NCI-H82 treated with DMSO at 0.1 percent for 48 hours (cell line): ENCODE results near the gene HOXD13.
A peak's percentile ranks its signal among the peaks of the same experiment; 100 is the strongest.

Experiments
- DNase-seq: peaks from one replicate; lab custom pipeline; 2025; ENCODE audit not compliant: unreplicated experiment; lab: John Stamatoyannopoulos, UW

HOXD13 gene

GRCh38 chr2:176080540-176081375 lies 11.8 kb upstream of the HOXD13 start:
- DNase-seq = no peak

- no peak for DNase-seq
Measured at GRCh38 chr2:176081376-176081836, 11.1 kb upstream of the HOXD13 start.

GRCh38 chr2:176081837-176082524 lies 10.5 kb upstream of the HOXD13 start:
- no peak for DNase-seq

GRCh38 chr2:176082525-176082823 lies 10.0 kb upstream of the HOXD13 start:
- no peak for DNase-seq

- DNase-seq = no peak
Measured at GRCh38 chr2:176082824-176083751, 9.4 kb upstream of the HOXD13 start.

GRCh38 chr2:176083796-176084261 lies 8.7 kb upstream of the HOXD13 start, which contains the start of gene EVX2:
EVX2 (minus strand) TSS chr2:176083962; CDS start chr2:176083776, 186 bp downstream.
- no peak for DNase-seq

- no peak for DNase-seq
Measured at GRCh38 chr2:176084611-176085119, 7.9 kb upstream of the HOXD13 start.

GRCh38 chr2:176085120-176085788 lies 7.3 kb upstream of the HOXD13 start:
- no peak for DNase-seq

- DNase-seq = peak; percentile 28
Measured at GRCh38 chr2:176085861-176086771, 6.4 kb upstream of the HOXD13 start.

- DNase-seq = no peak
Measured at GRCh38 chr2:176087330-176088047, 5.0 kb upstream of the HOXD13 start.

GRCh38 chr2:176088048-176088936 lies 4.2 kb upstream of the HOXD13 start:
- DNase-seq = peak; percentile 44

GRCh38 chr2:176088937-176089842 lies 3.3 kb upstream of the HOXD13 start:
- DNase-seq = no peak

- no peak for DNase-seq
Measured at GRCh38 chr2:176089843-176090395, 2.6 kb upstream of the HOXD13 start.

GRCh38 chr2:176090862-176091261 lies 1.7 kb upstream of the HOXD13 start:
- DNase-seq = no peak

GRCh38 chr2:176091329-176092258 lies 927 bp upstream of the HOXD13 start:
- no peak for DNase-seq
